ENCODE data around the gene NFIX. TPM values are rescaled to one million over a fixed set of nuclear protein-coding genes. Genes with fewer than 3 reads are reported as not detected.

NFIX gene
- total and polyA plus RNA-seq, 12 donors = 16.8 to 162 (median 138) TPM

DNA sequence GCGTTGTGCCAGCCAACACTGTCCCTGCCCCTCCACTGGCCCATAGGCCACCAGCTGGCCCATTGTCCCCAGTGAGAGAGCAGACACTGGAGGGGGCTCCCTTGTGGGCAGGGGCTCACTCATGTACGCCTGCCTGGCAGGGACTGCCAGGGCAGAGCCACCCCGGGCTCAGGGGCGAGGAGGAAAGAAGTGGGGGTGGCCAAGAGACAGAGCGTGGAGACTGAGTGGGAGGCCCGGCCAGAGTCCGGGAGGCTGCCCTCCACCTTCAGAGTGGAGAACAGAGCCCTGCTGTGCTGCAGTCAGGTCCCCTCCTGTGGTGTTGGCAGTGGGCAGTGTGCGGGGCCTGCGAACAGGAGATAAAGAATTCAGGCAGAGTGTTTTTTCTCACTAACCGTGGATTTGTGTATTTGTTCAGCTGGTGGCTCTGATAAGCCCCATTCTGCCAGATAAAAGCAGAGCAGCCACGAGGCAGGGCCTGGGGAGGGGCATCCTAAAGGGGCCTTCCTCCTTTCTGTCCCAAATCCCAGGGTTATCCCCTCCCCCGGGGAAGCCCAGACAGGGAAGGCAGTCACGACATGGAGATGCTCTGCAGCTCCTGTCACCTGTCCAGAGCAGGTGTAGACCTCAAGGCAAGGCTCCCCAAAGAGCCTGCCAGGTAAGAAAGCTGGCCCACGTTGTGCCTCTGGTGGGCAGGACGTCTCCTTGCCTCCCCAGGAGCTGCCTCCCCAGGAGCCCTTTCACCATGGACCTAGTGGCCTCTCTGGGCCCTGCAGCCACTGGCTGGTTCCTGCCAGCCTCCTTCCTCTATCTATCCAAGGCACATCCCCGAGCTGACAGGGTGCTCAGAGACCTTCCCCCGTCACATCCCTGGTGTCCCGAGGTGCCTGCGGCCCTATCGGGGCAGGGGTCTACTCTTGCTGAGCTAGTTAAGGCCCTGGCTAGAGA lies 74.4 kb downstream of the NFIX start:
- ATAC-seq = peak in 1 of 8 donors; percentile 8
- TF ChIP-seq, protein P1, sequence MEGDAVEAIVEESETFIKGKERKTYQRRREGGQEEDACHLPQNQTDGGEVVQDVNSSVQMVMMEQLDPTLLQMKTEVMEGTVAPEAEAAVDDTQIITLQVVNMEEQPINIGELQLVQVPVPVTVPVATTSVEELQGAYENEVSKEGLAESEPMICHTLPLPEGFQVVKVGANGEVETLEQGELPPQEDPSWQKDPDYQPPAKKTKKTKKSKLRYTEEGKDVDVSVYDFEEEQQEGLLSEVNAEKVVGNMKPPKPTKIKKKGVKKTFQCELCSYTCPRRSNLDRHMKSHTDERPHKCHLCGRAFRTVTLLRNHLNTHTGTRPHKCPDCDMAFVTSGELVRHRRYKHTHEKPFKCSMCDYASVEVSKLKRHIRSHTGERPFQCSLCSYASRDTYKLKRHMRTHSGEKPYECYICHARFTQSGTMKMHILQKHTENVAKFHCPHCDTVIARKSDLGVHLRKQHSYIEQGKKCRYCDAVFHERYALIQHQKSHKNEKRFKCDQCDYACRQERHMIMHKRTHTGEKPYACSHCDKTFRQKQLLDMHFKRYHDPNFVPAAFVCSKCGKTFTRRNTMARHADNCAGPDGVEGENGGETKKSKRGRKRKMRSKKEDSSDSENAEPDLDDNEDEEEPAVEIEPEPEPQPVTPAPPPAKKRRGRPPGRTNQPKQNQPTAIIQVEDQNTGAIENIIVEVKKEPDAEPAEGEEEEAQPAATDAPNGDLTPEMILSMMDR (IDR thresholded peaks at IDR 0.05) = no peak
- no peaks in the 10 kb centered on the region for H3K9me3 ChIP-seq
- no peak for DNase-seq
- no peaks in the 10 kb centered on the region for H3K27me3 ChIP-seq
- WGBS, 2 donors = 53 to 60% methylated on average over 20 of the region's 20 CpGs
- H3K36me3 ChIP-seq = peaks cover 0 to 21% (median 4%) of the 10 kb centered on the region in 9 donors
- peak overlapping the region in 3 of 10 donors; percentile 16 to 31 (median 20) for H3K4me3 ChIP-seq
- H3K27ac ChIP-seq = peak overlapping the region; percentile 66 to 99 (median 81)
- intact Hi-C loops (cut with DNase I) = loop anchor here in 2 of 10 donors (2.0 to 10.0 kb wide), 2 partner anchors 23 to 85 kb away; no protein-coding TSS in a partner anchor
- H3K4me1 ChIP-seq = peaks cover 54 to 94% (median 74%) of the 10 kb centered on the region in 9 donors

DNA sequence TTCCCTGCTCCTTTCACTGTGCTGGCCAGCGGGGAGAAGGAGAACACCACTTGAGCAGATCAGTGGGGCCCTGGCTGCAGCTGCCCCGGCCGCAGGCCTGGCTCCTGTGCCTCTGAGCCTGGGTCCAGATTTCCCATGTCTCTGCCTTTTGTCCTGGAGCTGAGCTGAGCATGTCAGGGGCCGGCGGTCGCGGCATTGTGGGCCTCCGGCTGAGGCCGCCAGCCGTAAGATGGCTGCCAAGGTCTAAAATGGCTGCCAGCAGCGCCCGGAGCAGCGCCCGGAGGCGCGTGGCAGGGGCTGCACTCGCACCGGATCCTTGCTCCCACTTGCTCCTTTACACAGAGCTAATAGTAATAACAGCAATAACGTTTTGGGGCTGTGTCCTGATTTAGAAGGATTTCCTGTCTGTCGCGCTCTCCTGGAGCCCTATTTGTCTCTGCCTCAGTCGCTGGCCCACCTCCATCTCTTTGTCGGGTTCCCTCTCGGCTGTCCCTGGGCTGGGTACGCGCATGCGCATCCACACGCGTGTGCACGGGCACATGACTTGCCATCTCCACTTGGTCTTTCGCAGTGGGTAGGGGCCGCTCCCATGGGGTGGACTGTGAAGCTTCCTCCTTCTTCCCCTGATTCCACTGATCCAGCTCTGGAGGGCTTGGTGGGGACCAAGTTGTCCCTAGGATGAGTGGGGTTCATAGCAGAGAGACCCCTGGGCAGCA lies 75.3 kb downstream of the NFIX start:
- no peaks in the 10 kb centered on the region for H3K27me3 ChIP-seq
- TF ChIP-seq, protein P1 (IDR thresholded peaks at IDR 0.05) = no peak
- H3K4me1 ChIP-seq = peaks cover 45 to 87% (median 65%) of the 10 kb centered on the region in 9 donors
- H3K27ac ChIP-seq = peak overlapping the region; percentile 66 to 99 (median 81)
- peak overlapping the region in 3 of 10 donors; percentile 16 to 31 (median 20) for H3K4me3 ChIP-seq
- DNase-seq = no peak
- H3K36me3 ChIP-seq = peaks cover 0 to 26% (median 5%) of the 10 kb centered on the region in 9 donors
- 73 to 76% methylated on average over 32 of the region's 32 CpGs for WGBS, 2 donors
- intact Hi-C loops (cut with DNase I) = no loop called here
- ATAC-seq = peak in 4 of 8 donors; percentile 7 to 32 (median 12)
- no peaks in the 10 kb centered on the region for H3K9me3 ChIP-seq

DNA sequence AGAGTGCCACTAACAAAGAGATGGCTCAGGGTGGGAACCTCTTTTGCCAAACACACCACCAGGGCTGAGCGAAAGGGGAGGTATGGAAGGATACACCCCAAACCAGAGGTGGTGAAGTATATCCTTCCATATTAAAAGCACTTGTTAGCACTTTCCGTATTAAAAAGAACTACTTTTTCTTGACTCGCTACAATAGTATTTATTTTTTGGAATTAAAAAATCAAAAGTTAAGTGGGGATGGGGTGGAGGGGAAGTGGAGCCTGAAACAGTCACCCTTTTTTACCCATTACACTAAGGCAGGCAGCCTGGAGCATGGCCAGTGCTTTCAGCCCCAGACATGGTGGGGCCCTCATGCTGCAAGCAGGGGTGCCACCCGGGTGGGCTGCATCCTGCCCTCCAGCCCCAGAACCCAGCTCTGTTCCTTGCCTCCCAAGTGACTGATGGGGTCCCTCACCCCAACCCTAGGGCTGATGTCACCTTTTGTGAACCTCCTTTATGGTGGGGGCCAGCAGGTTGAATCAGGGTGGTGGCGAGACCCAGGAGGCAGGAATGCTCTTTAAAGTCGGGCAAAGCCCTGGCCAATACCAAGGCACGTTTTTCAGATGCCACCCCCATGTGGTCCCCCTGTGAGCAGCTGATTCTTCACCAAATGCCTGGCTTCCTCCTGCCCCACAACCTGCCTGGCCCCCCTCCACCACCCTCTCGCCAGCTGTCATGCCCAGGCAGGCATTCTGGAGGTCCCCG lies 76.3 kb downstream of the NFIX start:
- DNase-seq (no peak), ATAC-seq (no peak)
- H3K27ac ChIP-seq = peak overlapping the region in 5 of 10 donors; percentile 79 to 99 (median 98)
- no peaks in the 10 kb centered on the region for H3K9me3 ChIP-seq
- TF ChIP-seq, protein P1 (IDR thresholded peaks at IDR 0.05) = no peak
- H3K36me3 ChIP-seq = peaks cover 0 to 37% (median 15%) of the 10 kb centered on the region in 9 donors
- intact Hi-C loops (cut with DNase I) = no loop called here
- H3K27me3 ChIP-seq = no peaks in the 10 kb centered on the region
- peaks cover 37 to 87% (median 59%) of the 10 kb centered on the region in 9 donors for H3K4me1 ChIP-seq
- WGBS, 2 donors = 76 to 83% methylated on average over 9 of the region's 9 CpGs
- H3K4me3 ChIP-seq = no peak overlapping the region

Data from heart right ventricle (tissue), 16 donors.